Liver (tissue), 9 donors: ENCODE data around the gene VPS26B. TPM values are rescaled to one million over a fixed set of nuclear protein-coding genes. Genes with fewer than 3 reads are reported as not detected.

Experiments used
- DNase-seq: peaks from one replicate; pipeline ENCODE4 v3.0.0-alpha.2; 2017; ENCODE audit warnings: low spot score
- H3K27ac ChIP-seq, 2 donors: one replicate each; pipeline ENCODE4 v1.7.0; 2013; ENCODE audit warnings: inconsistent platforms in 2 of 2, low read length in 2 of 2, control low read depth in 1 of 2, low read depth in 1 of 2, mild to moderate bottlenecking in 1 of 2
- H3K27me3 ChIP-seq, 4 donors: one replicate each; pipeline versions ENCODE4 v1.6.1 to v1.7.0; 2013; ENCODE audit warnings: low read length in 3 of 4, inconsistent platforms in 1 of 4, mild to moderate bottlenecking in 1 of 4, moderate library complexity in 1 of 4; ENCODE audit not compliant: control insufficient read depth in 4 of 4, insufficient read depth in 4 of 4
- H3K36me3 ChIP-seq, 4 donors: one replicate each; pipeline versions ENCODE4 v1.6.1 to v1.7.0; 2013; ENCODE audit warnings: low read length in 3 of 4, mild to moderate bottlenecking in 3 of 4, low read depth in 1 of 4, moderate library complexity in 1 of 4; ENCODE audit not compliant: control insufficient read depth in 4 of 4, insufficient read depth in 3 of 4
- H3K4me1 ChIP-seq, 4 donors: one replicate each; pipeline versions ENCODE4 v1.6.1 to v1.7.0; 2013; ENCODE audit warnings: low read length in 3 of 4, mild to moderate bottlenecking in 3 of 4, moderate library complexity in 1 of 4; ENCODE audit not compliant: control insufficient read depth in 4 of 4, insufficient read depth in 4 of 4
- H3K4me3 ChIP-seq, 3 donors: one replicate each; pipeline versions ENCODE4 v1.6.1 to v1.7.0; 2013; ENCODE audit warnings: low read length in 3 of 3, control low read depth in 1 of 3, low read depth in 1 of 3, mild to moderate bottlenecking in 1 of 3
- H3K9ac ChIP-seq, 2 donors: one replicate each; pipeline ENCODE4 v1.7.0; 2013; ENCODE audit warnings: low read length in 2 of 2, mild to moderate bottlenecking in 2 of 2, moderate library complexity in 2 of 2, control low read depth in 1 of 2, low read depth in 1 of 2
- H3K9me3 ChIP-seq, 4 donors: one replicate each; pipeline versions ENCODE4 v1.6.1 to v1.7.0; 2013; ENCODE audit warnings: low read length in 3 of 4; ENCODE audit not compliant: control insufficient read depth in 4 of 4
- ATF3 ChIP-seq: IDR thresholded peaks from 2 replicates; pipeline ENCODE4 v1.6.1; 2016; ENCODE audit warnings: antibody characterized with exemption
- CTCF ChIP-seq: fragments of 150-350 bp; IDR thresholded peaks from 2 replicates; pipeline ENCODE4 v1.5.1; 2017; ENCODE audit warnings: improper control_type of control experiment, low read depth, low read length; ENCODE audit not compliant: missing input control
- FOXA1 ChIP-seq: IDR thresholded peaks from 2 replicates; pipeline ENCODE4 v1.6.1; 2016; ENCODE audit warnings: antibody characterized with exemption
- FOXA2 ChIP-seq: IDR thresholded peaks from 2 replicates; pipeline ENCODE4 v1.6.1; 2016; ENCODE audit warnings: antibody characterized with exemption
- GABPA ChIP-seq, 2 donors: IDR thresholded peaks in 1 of 2; conservative IDR thresholded peaks in 1 of 2; 2 replicates each; pipeline ENCODE4 v1.6.1; 2016; ENCODE audit warnings: antibody characterized with exemption in 2 of 2, mild to moderate bottlenecking in 1 of 2, moderate library complexity in 1 of 2
- HNF4G ChIP-seq: IDR thresholded peaks from 2 replicates; pipeline ENCODE4 v1.6.1; 2016; ENCODE audit warnings: antibody characterized with exemption
- JUND ChIP-seq, 2 donors: IDR thresholded peaks; 2 replicates each; pipeline ENCODE4 v1.6.1; 2016; ENCODE audit warnings: antibody characterized with exemption in 2 of 2
- MAX ChIP-seq: IDR thresholded peaks from 2 replicates; pipeline ENCODE4 v1.6.1; 2016; ENCODE audit warnings: antibody characterized with exemption
- NR2F2 ChIP-seq: IDR thresholded peaks from 2 replicates; pipeline ENCODE4 v1.6.1; 2016; ENCODE audit warnings: antibody characterized with exemption
- RAD21 ChIP-seq, 2 donors: IDR thresholded peaks; 2 replicates each; pipeline ENCODE4 v1.6.1; 2016; ENCODE audit warnings: antibody characterized with exemption in 2 of 2, mild to moderate bottlenecking in 2 of 2
- REST ChIP-seq: IDR thresholded peaks from 2 replicates; pipeline ENCODE4 v1.6.1; 2016; ENCODE audit warnings: antibody characterized with exemption, mild to moderate bottlenecking
- RXRA ChIP-seq, 2 donors: IDR thresholded peaks; 2 replicates each; pipeline ENCODE4 v1.6.1; 2017 to 2018; ENCODE audit warnings: antibody characterized with exemption in 2 of 2, mild to moderate bottlenecking in 1 of 2
- SP1 ChIP-seq: IDR thresholded peaks from 2 replicates; pipeline ENCODE4 v1.6.1; 2018; ENCODE audit warnings: antibody characterized with exemption, mild to moderate bottlenecking
- TAF1 ChIP-seq: conservative IDR thresholded peaks from 2 replicates; pipeline ENCODE4 v1.6.1; 2016; ENCODE audit warnings: antibody characterized with exemption, mild to moderate bottlenecking
- YY1 ChIP-seq: IDR thresholded peaks from 2 replicates; pipeline ENCODE4 v1.6.1; 2016; ENCODE audit warnings: antibody characterized with exemption, mild to moderate bottlenecking
- ZBTB33 ChIP-seq: IDR thresholded peaks from 2 replicates; pipeline ENCODE4 v1.6.1; 2016; ENCODE audit warnings: antibody characterized with exemption
- WGBS: extraction: QIAGEN DNeasy Blood & Tissue Kit; methylation state at CpG from one replicate; pipeline ENCODE4 v1.1.7; 2013; 5-methylcytosine and 5-hydroxymethylcytosine counted together
- polyA plus RNA-seq, 2 donors: library from polyadenylated mRNA; stranded (reverse) in 1 of 2; unstranded in 1 of 2; fragments of 200-250 nt in 1 of 2; fragments of >200 nt in 1 of 2; fragmentation: Nextera tagmentation in 1 of 2; extraction: Ambion mirVana in 1 of 2; gene quantifications; one replicate each; pipeline versions ENCODE4 v1.2.1 to v1.2.3, GENCODE V29; 2013 to 2015
- total RNA-seq, 2 donors: library from RNA; depleted of rRNA; stranded (reverse); fragments of >200 nt; gene quantifications; one replicate each; pipeline ENCODE4 v1.2.3, GENCODE V29; 2014
- donor health status: healthy.
- donor health status: healthy.
- donor health status: healthy.
- donor health status: healthy.
- donor health status: healthy.

VPS26B gene
- total and polyA plus RNA-seq, 4 donors = 12.6 to 35.0 (median 20.2) TPM

GRCh38 chr11:134261626-134262488 lies 37.4 kb downstream of the VPS26B start:
- H3K4me1 ChIP-seq = no peaks in the 10 kb centered on the region
- no peak overlapping the region for H3K27ac ChIP-seq
- H3K27me3 ChIP-seq = no peaks in the 10 kb centered on the region
- H3K4me3 ChIP-seq = no peak overlapping the region
- no peak for TF ChIP-seq MAX
- TF ChIP-seq GABPA (IDR thresholded peaks at IDR 0.05 in 1 of 2, conservative IDR thresholded peaks at IDR 0.05 in 1 of 2) = no peak
- TF ChIP-seq SP1 = no peak
- peak; percentile 75 for TF ChIP-seq FOXA1
- no peak for TF ChIP-seq HNF4G
- peak; percentile 52 for TF ChIP-seq CTCF
- no peak for TF ChIP-seq TAF1
- TF ChIP-seq ATF3 = no peak
- TF ChIP-seq YY1 = no peak
- no peak for TF ChIP-seq JUND (IDR thresholded peaks at IDR 0.05)
- peak; percentile 70 to 81 for TF ChIP-seq RAD21 (IDR thresholded peaks at IDR 0.05)
- no peak for TF ChIP-seq NR2F2
- no peak for TF ChIP-seq REST
- no peak for TF ChIP-seq RXRA (IDR thresholded peaks at IDR 0.05)
- peak; percentile 89 for TF ChIP-seq FOXA2
- TF ChIP-seq ZBTB33 = no peak
- 92% methylated on average over 14 of the region's 14 CpGs for WGBS
- no peaks in the 10 kb centered on the region for H3K9me3 ChIP-seq
- DNase-seq = no peak
- H3K9ac ChIP-seq = no peak overlapping the region
- peaks cover 6 to 51% (median 30%) of the 10 kb centered on the region in 4 donors for H3K36me3 ChIP-seq
